Activated CD8-positive, alpha-beta memory T cell treated with anti-CD3 and anti-CD28 coated beads, Interleukin-2, amount 50 U/mL, for 24 hours (primary cell): ENCODE measurements around the gene SLC25A6.
"Not testable (repeated sequence)": the region's sequence is repeated elsewhere in the genome, so short reads cannot be mapped to it uniquely, and the experiment has no call there.

Experiments used
- DNase-seq: peaks from one replicate; pipeline ENCODE4 v3.0.0-alpha.2; 2020; ENCODE audit errors: extremely low read depth

Gene SLC25A6

GRCh38 chrX:1389993-1390285, 2.0 kb downstream of the SLC25A6 start:
- no peak for DNase-seq

DNA sequence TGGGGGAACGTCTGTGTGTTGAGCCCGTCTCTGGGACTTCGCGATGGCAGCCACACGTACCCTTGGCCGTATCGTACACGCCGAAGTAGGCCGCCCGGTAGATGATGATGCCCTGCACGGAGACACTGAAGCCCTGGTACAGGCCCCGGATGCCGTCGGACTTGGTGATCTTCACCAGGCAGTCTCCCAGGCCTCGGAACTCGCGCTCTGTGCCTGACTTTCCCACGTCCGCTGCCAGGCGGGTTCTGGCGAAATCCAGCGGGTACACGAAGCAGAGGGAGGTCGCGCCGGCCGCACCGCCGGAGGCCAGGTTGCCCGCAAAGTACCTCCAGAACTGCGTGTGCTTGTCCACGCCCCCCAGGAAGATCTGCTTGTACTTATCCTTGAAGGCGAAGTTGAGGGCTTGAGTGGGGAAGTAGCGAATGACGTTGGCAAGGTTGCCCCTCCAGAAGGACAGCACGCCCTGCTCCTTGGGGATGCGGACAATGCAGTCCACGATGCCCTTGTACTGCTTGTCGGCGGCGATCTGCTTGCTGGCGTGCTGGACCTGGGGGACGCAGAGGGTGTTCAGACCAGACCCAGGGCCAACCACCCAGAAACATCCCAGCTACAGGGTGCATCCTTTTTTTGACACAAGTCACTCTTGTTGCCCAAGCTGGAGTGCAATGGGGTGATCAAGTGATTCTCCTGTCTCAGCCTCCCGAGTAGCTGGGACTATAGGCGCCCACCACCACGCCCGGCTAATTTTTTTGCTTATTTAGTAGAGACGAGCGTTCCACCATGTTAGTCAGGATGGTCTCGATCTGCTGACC, 2.5 kb downstream of the SLC25A6 start:
- no peak for DNase-seq

DNA sequence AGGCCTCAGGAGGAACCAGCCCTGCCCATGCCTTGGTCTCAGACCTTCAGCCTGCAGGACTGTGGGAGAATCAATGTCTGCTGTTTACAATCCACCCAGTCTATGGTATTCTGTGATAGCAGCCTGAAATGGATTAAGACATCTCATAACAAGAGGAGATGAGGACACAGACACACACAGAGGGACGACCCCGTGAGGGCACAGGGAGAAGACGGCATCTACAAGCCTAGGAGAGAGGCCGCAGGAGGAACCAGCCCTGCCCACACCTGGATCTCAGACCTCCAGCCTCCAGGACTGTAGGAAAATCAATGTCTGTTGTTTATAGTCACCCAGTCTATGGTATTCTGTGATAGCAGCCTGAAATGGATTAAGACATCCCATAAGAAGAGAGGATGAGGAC, 3.3 kb downstream of the SLC25A6 start:
- no peak for DNase-seq

DNA sequence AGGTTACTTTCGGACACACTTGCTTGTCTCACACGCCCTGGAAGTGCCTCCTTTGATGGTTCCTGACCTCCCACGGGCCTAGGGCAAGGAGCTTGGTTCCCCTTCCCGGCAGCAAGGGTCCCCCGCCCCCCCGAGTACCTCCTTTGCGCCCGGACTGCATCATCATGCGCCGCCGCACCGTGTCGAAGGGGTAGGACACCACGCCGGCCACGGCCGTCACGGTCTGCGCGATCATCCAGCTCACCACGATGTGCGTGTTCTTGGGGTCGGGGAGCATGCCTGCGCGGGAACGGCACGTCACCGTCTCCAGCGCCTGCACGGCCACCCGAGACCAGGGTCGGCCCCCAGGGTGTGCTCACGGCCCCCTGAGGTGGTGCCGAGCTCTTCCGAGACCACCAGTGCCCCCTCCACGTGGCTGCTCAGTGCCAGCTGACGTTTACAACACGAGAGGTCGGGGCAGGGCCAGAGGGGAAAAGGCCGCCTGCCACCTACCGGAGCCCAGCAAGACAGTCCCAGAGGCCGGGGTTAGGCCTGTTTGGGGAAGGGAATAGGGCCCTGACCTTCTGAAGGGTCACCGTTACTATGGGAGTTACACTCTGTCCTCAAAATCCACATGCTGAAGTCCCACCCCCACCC, 4.7 kb downstream of the SLC25A6 start:
- no peak for DNase-seq

DNA sequence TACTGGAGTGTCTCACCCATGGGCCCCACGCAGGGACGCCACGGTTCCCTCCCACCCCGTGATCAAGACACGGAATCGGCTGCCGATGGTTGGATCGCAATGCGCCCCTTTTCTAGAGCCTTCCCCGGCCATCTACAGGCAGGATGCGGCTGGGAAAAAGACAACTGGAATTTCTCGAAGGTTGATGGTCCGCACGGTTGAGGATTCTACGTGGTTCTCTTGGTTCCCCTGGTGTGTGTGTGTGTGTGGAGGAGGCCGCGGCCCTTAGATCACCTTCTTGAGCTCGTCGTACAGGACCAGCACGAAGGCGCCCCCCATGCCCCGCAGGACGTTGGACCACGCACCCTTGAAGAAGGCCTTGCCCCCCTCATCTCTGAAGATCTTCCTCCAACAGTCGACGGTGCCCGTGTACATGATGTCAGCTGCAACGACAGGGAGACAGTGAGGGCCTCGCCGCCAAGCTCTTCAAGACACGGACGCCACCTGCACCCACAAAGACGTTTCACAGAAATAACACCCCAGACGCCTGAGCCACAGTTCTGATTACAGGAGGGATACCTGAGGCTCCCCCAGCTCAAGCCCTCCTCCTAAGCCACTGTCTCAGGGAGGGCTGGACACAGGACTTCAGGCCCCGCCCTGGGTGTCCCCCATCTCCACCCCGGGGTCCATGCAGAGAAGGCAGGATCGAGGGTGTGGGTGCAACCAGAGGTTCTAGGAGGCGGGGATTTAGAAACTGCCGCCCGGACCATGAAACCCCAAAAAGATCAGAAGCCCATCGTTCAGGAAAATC, 5.4 kb downstream of the SLC25A6 start:
- DNase-seq: no peak

GRCh38 chrX:1385253-1386223, 6.4 kb downstream of the SLC25A6 start:
- no peak for DNase-seq

- DNase-seq: no peak
These were observed 7.2 kb downstream of the SLC25A6 start for GRCh38 chrX:1384658-1385252.

DNA sequence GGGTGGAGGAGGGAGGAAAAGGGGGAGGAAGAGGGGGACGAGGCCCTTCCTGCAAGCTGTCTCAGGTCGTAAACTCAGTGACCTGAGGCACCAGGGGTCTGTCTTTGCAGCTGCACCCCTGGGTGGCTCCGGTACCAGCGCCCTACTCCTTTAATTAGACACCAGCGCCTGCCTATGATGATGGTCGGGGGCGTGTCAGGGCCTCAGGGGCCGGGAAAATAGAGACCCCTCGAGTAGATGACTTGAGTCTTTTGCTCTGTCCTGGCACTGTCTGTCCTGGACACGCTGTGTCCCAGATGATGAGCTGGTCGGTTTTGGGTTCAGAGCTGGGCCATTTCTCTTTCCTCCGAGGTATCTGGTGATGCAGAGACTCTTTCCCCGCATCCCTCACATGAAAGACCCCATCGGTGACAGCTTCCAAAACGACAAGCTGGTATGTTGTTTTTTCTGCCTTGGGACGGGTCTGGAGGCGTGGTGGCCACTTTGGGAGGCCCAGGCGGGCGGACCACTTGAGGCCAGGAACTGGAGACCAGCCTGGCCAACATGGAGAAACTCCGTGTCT, 11.2 kb downstream of the SLC25A6 start:
- DNase-seq: no peak

DNA sequence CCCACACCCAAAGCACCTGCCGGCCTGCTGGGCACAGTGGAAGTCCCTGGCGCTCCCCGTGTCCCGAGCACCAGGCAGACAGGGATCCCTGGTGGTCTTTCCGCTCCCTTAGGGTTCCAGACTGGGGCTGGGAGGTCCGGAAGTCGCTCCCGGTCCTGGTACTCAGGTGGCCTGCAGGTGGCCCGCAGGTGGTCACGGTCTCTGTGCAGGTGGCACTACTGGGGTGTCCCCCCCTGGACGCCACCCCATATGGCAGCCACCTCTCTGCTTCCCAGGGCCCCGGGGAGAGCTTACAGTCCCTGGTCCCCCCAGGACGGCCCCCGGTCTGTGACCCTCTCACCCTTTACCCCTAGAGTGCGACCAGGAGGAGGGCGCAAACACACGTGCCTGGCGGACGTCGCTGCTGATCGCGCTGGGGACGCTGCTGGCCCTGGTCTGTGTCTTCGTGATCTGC, 13.6 kb downstream of the SLC25A6 start:
- no peak for DNase-seq

- no peak for DNase-seq
These were observed 23.6 kb downstream of the SLC25A6 start for GRCh38 chrX:1368385-1368698.

DNA sequence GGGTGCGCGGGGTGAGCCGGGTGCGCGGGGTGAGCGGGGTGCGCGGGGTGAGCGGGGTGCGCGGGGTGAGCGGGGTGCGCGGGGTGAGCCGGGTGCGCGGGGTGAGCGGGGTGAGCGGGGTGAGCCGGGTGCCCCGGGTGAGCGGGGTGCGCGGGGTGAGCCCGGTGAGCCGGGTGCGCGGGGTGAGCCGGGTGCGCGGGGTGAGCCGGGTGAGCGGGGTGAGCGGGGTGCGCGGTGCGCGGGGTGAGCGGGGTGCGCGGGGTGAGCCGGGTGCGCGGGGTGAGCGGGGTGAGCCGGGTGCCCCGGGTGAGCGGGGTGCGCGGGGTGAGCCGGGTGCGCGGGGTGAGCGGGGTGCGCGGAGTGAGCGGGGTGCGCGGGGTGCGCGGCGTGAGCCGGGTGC, 25.6 kb downstream of the SLC25A6 start:
- not testable (repeated sequence) for DNase-seq

DNA sequence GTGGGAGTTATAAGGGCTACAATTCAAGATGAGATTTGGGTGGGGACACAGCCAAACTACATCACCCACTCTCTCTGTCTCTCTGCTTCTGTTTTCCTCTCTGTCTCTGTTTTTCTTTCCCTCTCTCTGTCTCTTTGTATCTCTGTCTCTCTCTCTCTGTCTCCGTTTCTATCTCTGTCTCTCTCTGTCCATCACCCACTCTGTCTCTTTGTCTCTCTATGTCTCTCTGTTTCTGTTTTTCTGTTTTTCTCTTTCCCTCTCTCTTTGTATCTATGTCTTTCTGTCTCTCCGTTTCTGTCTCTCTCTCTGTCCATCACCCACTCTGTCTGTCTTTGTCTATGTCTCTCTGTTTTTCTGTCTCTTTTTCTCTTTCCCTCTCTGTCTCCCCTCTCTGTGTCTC, 30.0 kb downstream of the SLC25A6 start:
- no peak for DNase-seq

GRCh38 chrX:1361275-1361674, 30.6 kb downstream of the SLC25A6 start:
- no peak for DNase-seq

DNA sequence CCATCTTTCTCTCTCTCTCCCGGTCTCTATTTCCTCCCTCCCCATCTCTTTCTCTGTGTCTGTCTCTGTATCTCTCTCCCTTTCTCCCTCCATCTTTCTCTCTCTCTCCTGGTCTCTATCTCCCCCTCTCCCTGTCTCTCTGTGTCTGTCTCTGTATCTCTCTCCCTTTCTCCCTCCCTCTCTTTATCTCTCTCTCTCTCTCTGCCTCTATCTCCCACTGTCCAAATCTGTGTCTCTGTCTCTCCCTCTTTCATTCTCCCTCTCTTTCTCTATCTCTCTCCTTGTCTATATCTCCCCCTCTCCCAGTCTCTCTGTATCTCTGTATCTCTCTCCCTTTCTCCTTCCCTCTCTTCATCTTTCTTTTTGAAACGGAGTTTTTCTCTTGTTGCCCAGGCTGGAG, 31.7 kb downstream of the SLC25A6 start:
- DNase-seq: no peak

- DNase-seq: no peak
These were observed 32.4 kb downstream of the SLC25A6 start for GRCh38 chrX:1359477-1359873.

GRCh38 chrX:1358793-1359476, 33.0 kb downstream of the SLC25A6 start:
- no peak for DNase-seq

GRCh38 chrX:1357993-1358392, 33.9 kb downstream of the SLC25A6 start:
- DNase-seq: no peak

GRCh38 chrX:1355131-1356046, 36.5 kb downstream of the SLC25A6 start:
- no peak for DNase-seq
